Measurements from ENCODE around the gene C19orf81.

DNA sequence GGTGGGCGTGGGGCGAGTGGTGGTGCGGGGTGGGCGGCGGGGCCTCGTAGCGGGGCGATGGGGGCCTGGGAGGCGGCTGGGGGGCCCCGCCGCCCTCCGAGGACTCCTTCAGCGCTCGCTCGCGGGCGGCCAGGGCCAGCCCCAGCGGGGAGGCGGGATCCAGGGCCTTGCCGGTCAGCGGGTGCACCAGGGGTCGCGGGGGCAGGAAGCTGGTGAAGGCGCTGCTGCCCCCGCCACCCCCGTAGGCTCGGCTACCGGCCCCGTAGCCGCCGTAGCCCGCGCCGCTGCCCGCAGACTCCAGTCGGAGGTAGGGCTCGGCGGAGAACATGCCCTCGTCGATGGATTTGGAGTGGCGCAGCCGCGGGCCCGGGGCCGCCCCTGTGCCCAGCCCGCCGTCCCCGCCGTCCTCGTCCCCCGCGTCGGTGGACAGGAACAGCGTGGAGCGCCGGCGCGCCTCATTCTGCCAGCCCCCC is 18.6 kb downstream of the C19orf81 start:
- TF ChIP-seq, protein P1, sequence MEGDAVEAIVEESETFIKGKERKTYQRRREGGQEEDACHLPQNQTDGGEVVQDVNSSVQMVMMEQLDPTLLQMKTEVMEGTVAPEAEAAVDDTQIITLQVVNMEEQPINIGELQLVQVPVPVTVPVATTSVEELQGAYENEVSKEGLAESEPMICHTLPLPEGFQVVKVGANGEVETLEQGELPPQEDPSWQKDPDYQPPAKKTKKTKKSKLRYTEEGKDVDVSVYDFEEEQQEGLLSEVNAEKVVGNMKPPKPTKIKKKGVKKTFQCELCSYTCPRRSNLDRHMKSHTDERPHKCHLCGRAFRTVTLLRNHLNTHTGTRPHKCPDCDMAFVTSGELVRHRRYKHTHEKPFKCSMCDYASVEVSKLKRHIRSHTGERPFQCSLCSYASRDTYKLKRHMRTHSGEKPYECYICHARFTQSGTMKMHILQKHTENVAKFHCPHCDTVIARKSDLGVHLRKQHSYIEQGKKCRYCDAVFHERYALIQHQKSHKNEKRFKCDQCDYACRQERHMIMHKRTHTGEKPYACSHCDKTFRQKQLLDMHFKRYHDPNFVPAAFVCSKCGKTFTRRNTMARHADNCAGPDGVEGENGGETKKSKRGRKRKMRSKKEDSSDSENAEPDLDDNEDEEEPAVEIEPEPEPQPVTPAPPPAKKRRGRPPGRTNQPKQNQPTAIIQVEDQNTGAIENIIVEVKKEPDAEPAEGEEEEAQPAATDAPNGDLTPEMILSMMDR (IDR thresholded peaks at IDR 0.05; ENCODE audit: extremely low read depth in 1 of 2, insufficient read depth in 1 of 2, low read depth in 1 of 2, low read length in 2 of 2) = no peak
- TF ChIP-seq POLR2A (IDR thresholded peaks at IDR 0.05; ENCODE audit: low read depth, low read length) = no peak
- TF ChIP-seq GATA2 (IDR thresholded peaks at IDR 0.05; ENCODE audit: insufficient read depth, insufficient read length, low read depth, low read length) = no peak
- no peak for TF ChIP-seq POLR2AphosphoS5 (IDR thresholded peaks at IDR 0.05; ENCODE audit: insufficient read depth, low read depth, low read length)
- TF ChIP-seq EZH2 (IDR thresholded peaks at IDR 0.05; ENCODE audit: borderline replicate concordance, low read depth, low read length, severe bottlenecking) = peak; percentile 99
- TF ChIP-seq MYC (IDR thresholded peaks at IDR 0.05; ENCODE audit: low read depth, low read length) = no peak

Data from endothelial cell of umbilical vein (primary cell).